HepG2 (cell line): Measurements from ENCODE around the gene GNGT2. TPM values are rescaled to one million over a fixed set of nuclear protein-coding genes. Genes with fewer than 3 reads are reported as not detected.

Experiments used
- ATAC-seq: fragments of 200-7000 bp; cut with Tn5 transposase; 3 replicates; pipeline ENCODE4 v1.9.1; 2020; ENCODE audit warnings: mild to moderate bottlenecking, moderate library complexity
- BruUV-seq: library from RNA; stranded (reverse); fragments of 400-500 nt; replicated peaks from 2 replicates; lab custom pipeline; 2021; lab: Mats Ljungman, UMichigan
- CTCF ChIA-PET: fragments of 300-600 bp; formaldehyde crosslinking; extraction: SDS; loops from one replicate; lab custom pipeline; 2021; ENCODE audit warnings: low total read pairs, inconsistent platforms, low intra/inter-chr PET ratio; lab: Yijun Ruan, JAX
- POLR2A ChIA-PET: fragments of 350-600 bp; sonication (Branson Sonifier 250); formaldehyde crosslinking; loops from one replicate; lab custom pipeline; 2020; ENCODE audit warnings: antibody characterized with exemption, inconsistent platforms; lab: Yijun Ruan, JAX
- DNase-seq: peaks from one replicate; pipeline ENCODE4 v3.0.0-alpha.2; 2015; ENCODE audit warnings: low spot score
- FAIRE-seq: peaks from 3 replicates; lab custom pipeline; 2011; peaks lifted over from hg19 to GRCh38; lab: Jason Lieb, UNC
- H2AFZ ChIP-seq: one replicate; pipeline ENCODE4 v1.6.1; 2011; ENCODE audit warnings: low read length, inconsistent platforms
- H3K27ac ChIP-seq: fragments of 300-600 bp; 3 replicates; pipeline ENCODE4 v1.8.0; 2011; ENCODE audit warnings: mixed run types, mild to moderate bottlenecking, mixed read lengths, low read length, inconsistent platforms; ENCODE audit not compliant: insufficient read depth; ENCODE audit errors: extremely low read length
- H3K27me3 ChIP-seq, 2 experiments: fragments of 200-600 bp in 1 of 2; 2 replicates in 1 of 2; 3 replicates in 1 of 2; pipeline versions ENCODE4 v1.6.0 to v1.8.0; 2011; ENCODE audit warnings: low read length in 2 of 2, mild to moderate bottlenecking in 2 of 2, moderate library complexity in 2 of 2, inconsistent platforms in 1 of 2; ENCODE audit not compliant: insufficient read depth in 2 of 2, control insufficient read depth in 1 of 2
- H3K36me3 ChIP-seq, 2 experiments: fragments of 200-600 bp in 1 of 2; replicated peaks in 1 of 2; 2 replicates in 1 of 2; 3 replicates in 1 of 2; pipeline versions ENCODE4 v1.5.1 to v1.8.0; 2011; ENCODE audit warnings: low read length in 2 of 2, inconsistent platforms in 1 of 2; ENCODE audit not compliant: insufficient read depth in 2 of 2, control insufficient read depth in 1 of 2
- H3K4me1 ChIP-seq: 2 replicates; pipeline ENCODE4 v1.5.1; 2012; ENCODE audit warnings: low read length, inconsistent platforms; ENCODE audit not compliant: insufficient read depth
- H3K4me2 ChIP-seq: 2 replicates; pipeline ENCODE4 v1.6.0; 2011; ENCODE audit warnings: low read depth, low read length, inconsistent platforms
- H3K4me3 ChIP-seq, 3 experiments: fragments of 200-600 bp in 1 of 3; sonication (generic), shearing (Covaris generic) in 1 of 3; replicated peaks in 1 of 3; 2 replicates each; pipeline ENCODE4 v1.5.1; 2011 to 2016; ENCODE audit warnings: low read length in 3 of 3, inconsistent platforms in 2 of 3, low read depth in 2 of 3, mild to moderate bottlenecking in 2 of 3, control low read depth in 1 of 3, mixed read lengths in 1 of 3; ENCODE audit not compliant: insufficient read depth in 1 of 3
- H3K79me2 ChIP-seq: one replicate; pipeline ENCODE4 v1.6.1; 2011; ENCODE audit warnings: low read length, inconsistent platforms; ENCODE audit not compliant: insufficient read depth
- H3K9ac ChIP-seq: 2 replicates; pipeline ENCODE4 v1.6.0; 2011; ENCODE audit warnings: mild to moderate bottlenecking, low read depth, low read length, inconsistent platforms; ENCODE audit not compliant: insufficient read depth
- H3K9me3 ChIP-seq: 2 replicates; pipeline ENCODE4 v1.5.1; 2012; ENCODE audit warnings: mild to moderate bottlenecking, low read length
- H4K20me1 ChIP-seq: 2 replicates; pipeline ENCODE4 v1.6.0; 2011; ENCODE audit warnings: inconsistent platforms, mild to moderate bottlenecking, low read length, moderate library complexity; ENCODE audit not compliant: insufficient read depth
- IKZF5 ChIP-seq: IDR thresholded peaks from 2 replicates; pipeline ENCODE4 v1.6.1; 2018; ENCODE audit warnings: missing genetic modification reagents, mild to moderate bottlenecking, missing compliant biosample characterization
- MXD1 ChIP-seq: sonication (generic); formaldehyde crosslinking; IDR thresholded peaks from 2 replicates; pipeline ENCODE4 v1.4.0; 2020; ENCODE audit warnings: mild to moderate bottlenecking, missing genetic modification reagents
- MYC ChIP-seq: sonication (generic); formaldehyde crosslinking; IDR thresholded peaks from 2 replicates; pipeline ENCODE4 v1.9.0; 2021; ENCODE audit warnings: missing genetic modification reagents, borderline replicate concordance
- NFAT5 ChIP-seq: sonication (generic); formaldehyde crosslinking; IDR thresholded peaks from 2 replicates; pipeline ENCODE4 v1.4.0; 2020; ENCODE audit warnings: missing genetic modification reagents
- PCBP1 ChIP-seq: fragments of 200-400 bp; formaldehyde crosslinking; IDR thresholded peaks from 2 replicates; pipeline ENCODE4 v1.6.1; 2017; ENCODE audit warnings: mild to moderate bottlenecking, low read depth, low read length, borderline replicate concordance
- PPARG ChIP-seq: conservative IDR thresholded peaks from 2 replicates; pipeline ENCODE4 v1.6.1; 2016; ENCODE audit warnings: missing biosample characterization, missing genetic modification reagents
- REPIN1 ChIP-seq: sonication (generic); formaldehyde crosslinking; IDR thresholded peaks from 2 replicates; pipeline ENCODE4 v1.8.0; 2022; ENCODE audit warnings: missing genetic modification reagents, low read depth, mild to moderate bottlenecking, borderline replicate concordance
- RFXANK ChIP-seq: IDR thresholded peaks from 2 replicates; pipeline ENCODE4 v1.6.1; 2016
- SMYD3 ChIP-seq: sonication (generic); formaldehyde crosslinking; IDR thresholded peaks from 2 replicates; pipeline ENCODE4 v1.8.1; 2023; ENCODE audit warnings: mild to moderate bottlenecking, missing genetic modification reagents
- SNRNP70 ChIP-seq: fragments of 200-400 bp; formaldehyde crosslinking; IDR thresholded peaks from 2 replicates; pipeline ENCODE4 v1.6.1; 2017; ENCODE audit warnings: mild to moderate bottlenecking, low read depth, low read length, moderate library complexity
- UBTF ChIP-seq: sonication (generic); formaldehyde crosslinking; IDR thresholded peaks from 2 replicates; pipeline ENCODE4 v1.4.0; 2020; ENCODE audit warnings: mild to moderate bottlenecking, missing genetic modification reagents
- ZBTB14 ChIP-seq: sonication (generic); formaldehyde crosslinking; IDR thresholded peaks from 2 replicates; pipeline ENCODE4 v1.4.0; 2020; ENCODE audit warnings: missing genetic modification reagents
- ZNF207 ChIP-seq: fragments of 450-650 bp; IDR thresholded peaks from 2 replicates; pipeline ENCODE4 v1.6.1; 2016; ENCODE audit warnings: antibody characterized with exemption, borderline replicate concordance
- ZNF598 ChIP-seq: sonication (generic); formaldehyde crosslinking; IDR thresholded peaks from 2 replicates; pipeline ENCODE4 v1.5.1; 2020; ENCODE audit warnings: mild to moderate bottlenecking, missing genetic modification reagents, borderline replicate concordance
- ZNF709 ChIP-seq: sonication (generic); formaldehyde crosslinking; IDR thresholded peaks from 2 replicates; pipeline ENCODE4 v1.5.0; 2020; ENCODE audit warnings: mild to moderate bottlenecking, missing genetic modification reagents
- WGBS: methylation state at CpG from one replicate; pipeline ENCODE4 v1.1.6; 2017; ENCODE audit warnings: low lambda C conversion rate; 5-methylcytosine and 5-hydroxymethylcytosine counted together
- in situ Hi-C: cut with HindIII; loops from 2 replicates; pipeline ENCODE4 v1.10.0; 2017; ENCODE audit warnings: low pct_unique_long_range_greater_than_20kb; ENCODE audit not compliant: extremely low pct_ligation_motif_present
- intact Hi-C: fragments of 100-400 bp; cut with micrococcal nuclease; formaldehyde crosslinking; loops from one replicate; pipeline ENCODE4 v1.10.0; 2022; ENCODE audit not compliant: unreplicated experiment
- polyA plus RNA-seq, 8 experiments: library from polyadenylated mRNA; depleted of rRNA in 3 of 8; stranded (reverse) in 7 of 8; unstranded in 1 of 8; fragments of >200 nt; fragmentation: Illumina TruSeq in 4 of 8; extraction: Trizol in 4 of 8; gene quantifications; 2 replicates each; pipeline versions ENCODE4 v1.2.1 to v1.2.3, GENCODE V29; 2011 to 2016; ENCODE audit warnings: low read depth in 4 of 8, missing spikeins in 1 of 8, mixed read lengths in 1 of 8; ENCODE audit not compliant: insufficient read depth in 1 of 8
- total RNA-seq, 5 experiments: library from RNA; depleted of rRNA; stranded (reverse); fragments of >200 nt; fragmentation: Illumina TruSeq; extraction: Trizol; gene quantifications; 2 replicates each; pipeline ENCODE4 v1.2.3, GENCODE V29; 2016; ENCODE audit warnings: low read depth in 1 of 5

The GNGT2 gene
- total and polyA plus RNA-seq, 2 of the 13 experiments (the other 11 are each of a cell fraction or from before 2014, with no cell fraction given): not detected

GRCh38 chr17:49213847-49214246 lies 3.5 kb upstream of the GNGT2 start:
- intact Hi-C loops (no loop called here), in situ Hi-C loops (no loop called here)
- FAIRE-seq: no peak
- Histone ChIP-seq H4K20me1 (no peaks in the 10 kb centered on the region), H3K4me2 (no peak overlapping the region), H2AFZ (no peak overlapping the region), H3K4me3 (no peak overlapping the region), H3K9ac (no peak overlapping the region), H3K4me1 (no peaks in the 10 kb centered on the region), H3K9me3 (no peaks in the 10 kb centered on the region), H3K36me3 (no peaks in the 10 kb centered on the region), H3K27me3 (peaks cover 8 to 81% of the 10 kb centered on the region in 2 experiments), H3K27ac (no peak overlapping the region), H3K79me2 (no peaks in the 10 kb centered on the region)
- ChIA-PET POLR2A (no interaction called here), CTCF (no interaction called here)
- 27% methylated on average over 2 of the region's 2 CpGs for WGBS
- DNase-seq: no peak
- BruUV-seq: no TSS peak
- ATAC-seq: no peak
- TF ChIP-seq ZBTB14: no peak
- no peak for TF ChIP-seq ZNF207
- TF ChIP-seq ZNF598 (CRISPR knock-in tag): no peak
- no peak for TF ChIP-seq SNRNP70
- TF ChIP-seq MYC: no peak
- no peak for TF ChIP-seq ZNF709 (CRISPR knock-in tag)
- no peak for TF ChIP-seq PPARG (CRISPR knock-in tag)
- no peak for TF ChIP-seq IKZF5 (CRISPR knock-in tag)
- no peak for TF ChIP-seq NFAT5 (CRISPR knock-in tag)
- TF ChIP-seq SMYD3 (CRISPR knock-in tag): no peak
- TF ChIP-seq RFXANK (CRISPR knock-in tag): no peak
- TF ChIP-seq PCBP1: no peak
- no peak for TF ChIP-seq MXD1 (CRISPR knock-in tag)
- no peak for TF ChIP-seq UBTF (CRISPR knock-in tag)
- no peak for TF ChIP-seq REPIN1 (CRISPR knock-in tag)
